HCT116 (cell line): ENCODE results near the gene KIAA0232. TPM values are rescaled to one million over a fixed set of nuclear protein-coding genes. Genes with fewer than 3 reads are reported as not detected.

Source experiments
- ATAC-seq: fragments of 200-7000 bp; cut with Tn5 transposase; 2 replicates; pipeline ENCODE4 v1.9.1; 2020; ENCODE audit warnings: mild to moderate bottlenecking, moderate library complexity
- BruUV-seq: library from RNA; stranded (reverse); fragments of 400-500 nt; replicated peaks from 2 replicates; lab custom pipeline; 2021; lab: Mats Ljungman, UMichigan
- CTCF ChIA-PET: fragments of 300-600 bp; sonication (Branson Sonifier 250); formaldehyde crosslinking; loops from one replicate; lab custom pipeline; 2021; ENCODE audit warnings: antibody characterized with exemption; lab: Charles Lee
- POLR2A ChIA-PET: fragments of 300-600, 350-600 bp; sonication (Branson Sonifier 250); formaldehyde crosslinking; loops from one replicate; lab custom pipeline; 2021; ENCODE audit warnings: antibody characterized with exemption; lab: Charles Lee
- RAD21 ChIA-PET, 2 experiments: fragments of 300-600 bp; sonication (Branson Sonifier 250); formaldehyde crosslinking; loops; one replicate each; lab custom pipeline; 2023; ENCODE audit warnings: low total read pairs in 2 of 2; ENCODE audit not compliant: uncharacterized antibody in 2 of 2, unreplicated experiment in 2 of 2, low non-redundant PET in 1 of 2; lab: Charles Lee
- DNase-seq: peaks from one replicate; pipeline ENCODE4 v3.0.0-alpha.2; 2010; ENCODE audit warnings: low read depth, low spot score
- H2AFZ ChIP-seq: fragments of 200-600 bp; shearing (Covaris generic), sonication (generic); 2 replicates; pipeline ENCODE4 v1.6.1; 2017; ENCODE audit warnings: low read depth, mixed run types, mixed read lengths, antibody characterized with exemption, low read length; ENCODE audit not compliant: poor library complexity, severe bottlenecking
- H3K27ac ChIP-seq: 2 replicates; pipeline ENCODE4 v1.5.1; 2012; ENCODE audit warnings: low read depth, low read length
- H3K27me3 ChIP-seq: fragments of 200-600 bp; sonication (generic); 2 replicates; pipeline ENCODE4 v1.6.1; 2016; ENCODE audit warnings: mixed run types, low read length, mixed read lengths; ENCODE audit not compliant: insufficient read depth
- H3K36me3 ChIP-seq, 2 experiments: fragments of 200-500 bp in 1 of 2; fragments of 200-600 bp in 1 of 2; sonication (Bioruptor generic) in 1 of 2; sonication (generic) in 1 of 2; 2 replicates each; pipeline versions ENCODE4 v1.5.1 to v1.6.1; 2014 to 2016; ENCODE audit warnings: low read length in 2 of 2, inconsistent platforms in 1 of 2, mixed read lengths in 1 of 2, mixed run types in 1 of 2; ENCODE audit not compliant: insufficient read depth in 2 of 2, control insufficient read depth in 1 of 2
- H3K4me1 ChIP-seq, 2 experiments: fragments of 200-600 bp in 1 of 2; sonication (generic) in 1 of 2; 2 replicates each; pipeline versions ENCODE4 v1.5.1 to v1.6.1; 2012 to 2017; ENCODE audit warnings: low read length in 2 of 2, inconsistent platforms in 1 of 2, mild to moderate bottlenecking in 1 of 2, mixed read lengths in 1 of 2, mixed run types in 1 of 2, moderate library complexity in 1 of 2; ENCODE audit not compliant: insufficient read depth in 2 of 2, control insufficient read depth in 1 of 2
- H3K4me2 ChIP-seq: fragments of 200-600 bp; sonication (generic); 2 replicates; pipeline ENCODE4 v1.6.1; 2017; ENCODE audit warnings: mixed run types, low read length, mixed read lengths
- H3K4me3 ChIP-seq, 2 experiments: fragments of 200-600 bp in 1 of 2; sonication (generic) in 1 of 2; replicated peaks in 1 of 2; 2 replicates each; pipeline ENCODE4 v1.5.1; 2011 to 2016; ENCODE audit warnings: low read length in 2 of 2, control low read depth in 1 of 2, low read depth in 1 of 2, mild to moderate bottlenecking in 1 of 2, mixed read lengths in 1 of 2, mixed run types in 1 of 2
- H3K79me2 ChIP-seq: fragments of 200-600 bp; sonication (generic); 2 replicates; pipeline ENCODE4 v1.6.1; 2017; ENCODE audit warnings: mild to moderate bottlenecking, mixed run types, low read length, moderate library complexity, mixed read lengths; ENCODE audit not compliant: insufficient read depth
- H3K9ac ChIP-seq: fragments of 200-600 bp; sonication (generic); 2 replicates; pipeline ENCODE4 v1.6.1; 2016; ENCODE audit warnings: low read length, mixed read lengths
- H3K9me2 ChIP-seq: fragments of 200-600 bp; sonication (generic), shearing (Covaris generic); 2 replicates; pipeline ENCODE4 v1.6.1; 2017; ENCODE audit warnings: mixed run types, mild to moderate bottlenecking, moderate library complexity; ENCODE audit not compliant: insufficient read depth
- H3K9me3 ChIP-seq, 2 experiments: fragments of 200-500 bp in 1 of 2; fragments of 200-600 bp in 1 of 2; sonication (Bioruptor generic) in 1 of 2; sonication (generic) in 1 of 2; 2 replicates each; pipeline ENCODE4 v1.6.1; 2014 to 2017; ENCODE audit warnings: low read length in 2 of 2, mixed read lengths in 2 of 2, inconsistent platforms in 1 of 2, low read depth in 1 of 2, mild to moderate bottlenecking in 1 of 2, mixed run types in 1 of 2, moderate library complexity in 1 of 2; ENCODE audit not compliant: control insufficient read depth in 1 of 2, insufficient read depth in 1 of 2
- H4K20me1 ChIP-seq: fragments of 200-600 bp; sonication (generic), shearing (Covaris generic); 2 replicates; pipeline ENCODE4 v1.6.1; 2017; ENCODE audit warnings: mixed run types, mild to moderate bottlenecking, moderate library complexity; ENCODE audit not compliant: insufficient read depth
- ELF1 ChIP-seq: IDR thresholded peaks from 2 replicates; pipeline ENCODE4 v1.6.1; 2012; ENCODE audit warnings: low read depth, borderline replicate concordance
- EZH2 ChIP-seq: fragments of 200-600 bp; sonication (generic); IDR thresholded peaks from 2 replicates; pipeline ENCODE4 v1.6.1; 2017; ENCODE audit warnings: antibody characterized with exemption, mixed run types
- FOSL1 ChIP-seq: IDR thresholded peaks from 2 replicates; pipeline ENCODE4 v1.6.1; 2012; ENCODE audit warnings: low read depth
- POLR2A ChIP-seq: IDR thresholded peaks from 2 replicates; pipeline ENCODE4 v1.7.0; 2011; ENCODE audit warnings: borderline replicate concordance; ENCODE audit not compliant: insufficient read depth, insufficient read length; ENCODE audit errors: extremely low read depth
- POLR2AphosphoS5 ChIP-seq: IDR thresholded peaks from 2 replicates; pipeline ENCODE4 v1.6.1; 2011; ENCODE audit warnings: mild to moderate bottlenecking, low read depth, low read length, moderate library complexity
- SP1 ChIP-seq: IDR thresholded peaks from 2 replicates; pipeline ENCODE4 v1.6.1; 2012; ENCODE audit warnings: low read depth
- YY1 ChIP-seq: IDR thresholded peaks from 2 replicates; pipeline ENCODE4 v1.6.1; 2011; ENCODE audit warnings: low read length, low read depth, moderate library complexity, mild to moderate bottlenecking; ENCODE audit not compliant: insufficient replicate concordance; ENCODE audit errors: extremely low read depth
- ZFX ChIP-seq: fragments of 450-650 bp; IDR thresholded peaks from 2 replicates; pipeline ENCODE4 v1.6.1; 2017
- ZNF274 ChIP-seq: fragments of 200-500 bp; sonication (Bioruptor generic); IDR thresholded peaks from 2 replicates; pipeline ENCODE4 v1.6.1; 2014; ENCODE audit warnings: mild to moderate bottlenecking, low read depth, low read length, inconsistent platforms
- intact Hi-C: fragments of 100-400 bp; cut with micrococcal nuclease; formaldehyde crosslinking; loops from 2 replicates; pipeline ENCODE4 v1.10.0; 2022
- total RNA-seq: library from RNA; stranded (reverse); gene quantifications from one replicate; pipeline ENCODE4 v1.2.1, GENCODE V29; 2021; ENCODE audit not compliant: unreplicated experiment
- TF ChIP-seq, protein P1 (sequence below): IDR thresholded peaks from 2 replicates; pipeline ENCODE4 v1.6.1; 2012
- TF ChIP-seq, protein P2 (sequence below): IDR thresholded peaks from 2 replicates; pipeline ENCODE4 v1.6.1; 2012
- TF ChIP-seq, protein P3 (sequence below): IDR thresholded peaks from 2 replicates; pipeline ENCODE4 v1.6.1; 2011; ENCODE audit warnings: mild to moderate bottlenecking, low read length, moderate library complexity; ENCODE audit not compliant: insufficient replicate concordance; ENCODE audit errors: extremely low read depth

The KIAA0232 gene
- total RNA-seq, 1 experiment from 2014 or later, result 18.1 TPM

DNA sequence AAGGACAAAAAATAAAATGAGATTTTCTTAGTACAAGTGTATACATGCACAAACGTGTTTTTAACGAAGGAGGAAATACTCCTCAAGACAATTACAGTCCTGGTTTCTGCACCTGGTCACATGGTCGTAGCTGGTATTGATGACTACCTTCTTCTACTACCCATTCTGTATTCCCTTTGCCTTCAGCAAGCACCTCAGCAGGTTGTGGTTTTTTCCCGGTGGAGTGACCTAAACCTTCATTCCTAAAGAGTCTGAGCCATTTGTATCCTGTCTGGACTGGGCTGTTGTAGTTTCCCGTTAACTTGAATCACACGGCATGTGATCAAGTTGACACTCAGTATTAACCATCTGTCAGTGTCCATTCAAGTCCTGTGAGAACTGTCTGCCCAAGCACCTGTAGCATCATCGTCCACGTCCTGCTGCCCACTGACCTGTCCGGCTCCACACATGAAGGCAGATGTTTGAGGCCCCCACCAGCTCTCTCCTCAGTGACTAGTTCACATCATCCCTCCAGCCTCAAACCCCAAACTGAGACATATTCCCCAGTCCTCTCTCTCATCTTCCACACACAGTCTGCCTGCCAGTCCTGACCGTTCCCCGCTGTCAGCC is 96.0 kb downstream of the KIAA0232 start:
- H3K4me1 ChIP-seq, result no peaks in the 10 kb centered on the region
- H3K4me2 ChIP-seq, result no peak overlapping the region
- TF ChIP-seq POLR2AphosphoS5 (no peak), POLR2A (no peak), ZFX (no peak), ZNF274 (no peak)
- TF ChIP-seq, protein P1, sequence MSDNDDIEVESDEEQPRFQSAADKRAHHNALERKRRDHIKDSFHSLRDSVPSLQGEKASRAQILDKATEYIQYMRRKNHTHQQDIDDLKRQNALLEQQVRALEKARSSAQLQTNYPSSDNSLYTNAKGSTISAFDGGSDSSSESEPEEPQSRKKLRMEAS, result no peak
- H3K27ac ChIP-seq, result no peak overlapping the region
- no peak for ATAC-seq
- peaks cover 22 to 27% of the 10 kb centered on the region in 2 experiments; a peak in 3 of 4 replicates for H3K36me3 ChIP-seq
- ChIA-PET CTCF (no interaction called here), RAD21 (no interaction called here), POLR2A (no interaction called here)
- H4K20me1 ChIP-seq, result no peaks in the 10 kb centered on the region
- no peak overlapping the region for H3K4me3 ChIP-seq
- H3K9me3 ChIP-seq, result no peaks in the 10 kb centered on the region
- no peak overlapping the region for H2AFZ ChIP-seq
- H3K9me2 ChIP-seq, result no peaks in the 10 kb centered on the region
- DNase-seq, result no peak
- no peak overlapping the region for H3K9ac ChIP-seq
- H3K27me3 ChIP-seq, result no peaks in the 10 kb centered on the region
- H3K79me2 ChIP-seq, result no peaks in the 10 kb centered on the region
- intact Hi-C loops, result no loop called here
- no TSS peak for BruUV-seq

DNA sequence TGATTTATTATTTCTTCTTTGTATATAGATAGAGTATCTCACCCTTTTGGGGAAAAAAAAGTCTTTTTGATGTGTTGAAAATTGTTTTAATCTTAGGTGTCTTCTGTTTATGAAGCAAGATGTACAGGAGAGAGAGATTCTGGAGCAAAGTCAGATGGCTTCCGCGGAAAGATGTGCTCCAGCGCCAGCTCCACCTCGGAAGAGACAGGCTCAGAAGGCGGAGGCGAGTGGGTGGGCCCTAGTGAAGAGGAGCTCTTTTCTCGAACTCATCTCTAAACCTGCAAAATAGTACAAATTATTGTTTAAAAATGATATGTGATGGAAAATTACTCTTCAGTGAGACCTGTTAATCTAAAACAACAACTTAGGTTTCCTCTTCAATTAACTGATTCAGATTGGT is 98.2 kb downstream of the KIAA0232 start:
- Histone ChIP-seq H2AFZ (no peak overlapping the region), H3K9me3 (no peaks in the 10 kb centered on the region), H3K79me2 (no peaks in the 10 kb centered on the region), H3K4me2 (no peak overlapping the region), H3K9ac (no peak overlapping the region), H3K27ac (no peak overlapping the region), H3K4me1 (no peaks in the 10 kb centered on the region), H3K36me3 (peaks cover 11 to 23% of the 10 kb centered on the region in 2 experiments; a peak in 3 of 4 replicates), H3K4me3 (no peak overlapping the region), H3K9me2 (no peaks in the 10 kb centered on the region), H4K20me1 (no peaks in the 10 kb centered on the region), H3K27me3 (no peaks in the 10 kb centered on the region)
- POLR2A ChIA-PET, result no interaction called here
- CTCF ChIA-PET, result no interaction called here
- TF ChIP-seq FOSL1, result no peak
- TF ChIP-seq POLR2AphosphoS5, result no peak
- TF ChIP-seq YY1, result no peak
- TF ChIP-seq EZH2, result no peak
- TF ChIP-seq, protein P2, sequence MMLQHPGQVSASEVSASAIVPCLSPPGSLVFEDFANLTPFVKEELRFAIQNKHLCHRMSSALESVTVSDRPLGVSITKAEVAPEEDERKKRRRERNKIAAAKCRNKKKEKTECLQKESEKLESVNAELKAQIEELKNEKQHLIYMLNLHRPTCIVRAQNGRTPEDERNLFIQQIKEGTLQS, result no peak
- TF ChIP-seq ZFX, result no peak
- no peak for TF ChIP-seq SP1
- no peak for TF ChIP-seq ELF1
- TF ChIP-seq, protein P3, sequence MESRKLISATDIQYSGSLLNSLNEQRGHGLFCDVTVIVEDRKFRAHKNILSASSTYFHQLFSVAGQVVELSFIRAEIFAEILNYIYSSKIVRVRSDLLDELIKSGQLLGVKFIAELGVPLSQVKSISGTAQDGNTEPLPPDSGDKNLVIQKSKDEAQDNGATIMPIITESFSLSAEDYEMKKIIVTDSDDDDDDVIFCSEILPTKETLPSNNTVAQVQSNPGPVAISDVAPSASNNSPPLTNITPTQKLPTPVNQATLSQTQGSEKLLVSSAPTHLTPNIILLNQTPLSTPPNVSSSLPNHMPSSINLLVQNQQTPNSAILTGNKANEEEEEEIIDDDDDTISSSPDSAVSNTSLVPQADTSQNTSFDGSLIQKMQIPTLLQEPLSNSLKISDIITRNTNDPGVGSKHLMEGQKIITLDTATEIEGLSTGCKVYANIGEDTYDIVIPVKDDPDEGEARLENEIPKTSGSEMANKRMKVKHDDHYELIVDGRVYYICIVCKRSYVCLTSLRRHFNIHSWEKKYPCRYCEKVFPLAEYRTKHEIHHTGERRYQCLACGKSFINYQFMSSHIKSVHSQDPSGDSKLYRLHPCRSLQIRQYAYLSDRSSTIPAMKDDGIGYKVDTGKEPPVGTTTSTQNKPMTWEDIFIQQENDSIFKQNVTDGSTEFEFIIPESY, result no peak
- no peak for DNase-seq
- ATAC-seq, result no peak
- intact Hi-C loops, result no loop called here
- BruUV-seq, result no TSS peak
- RAD21 ChIA-PET, result no interaction called here
